Effector memory CD4-positive, alpha-beta T cell (primary cell): ENCODE measurements around the gene SLC38A8.

ENCODE experiments used
- DNase-seq, 3 donors: peaks; one replicate each; pipeline ENCODE4 v3.0.0-alpha.2; 2020
- H3K27ac ChIP-seq: 2 replicates; pipeline ENCODE4 v1.7.0; 2013; ENCODE audit warnings: mild to moderate bottlenecking, low read length, moderate library complexity; ENCODE audit not compliant: insufficient read depth, poor library complexity, severe bottlenecking
- H3K27me3 ChIP-seq: replicated peaks from 2 replicates; pipeline ENCODE4 v1.7.0; 2013; ENCODE audit warnings: mild to moderate bottlenecking, low read length; ENCODE audit not compliant: insufficient read depth, control insufficient read depth, poor library complexity, severe bottlenecking
- H3K36me3 ChIP-seq: 2 replicates; pipeline ENCODE4 v1.7.0; 2013; ENCODE audit warnings: mild to moderate bottlenecking, low read length, moderate library complexity; ENCODE audit not compliant: control insufficient read depth, insufficient read depth
- H3K4me1 ChIP-seq: 2 replicates; pipeline ENCODE4 v1.7.0; 2013; ENCODE audit warnings: low read length, mild to moderate bottlenecking; ENCODE audit not compliant: control insufficient read depth, insufficient read depth, poor library complexity, severe bottlenecking
- H3K4me3 ChIP-seq: 2 replicates; pipeline ENCODE4 v1.7.0; 2013; ENCODE audit warnings: low read length, low read depth, mild to moderate bottlenecking; ENCODE audit not compliant: insufficient read depth, poor library complexity, severe bottlenecking
- H3K9me3 ChIP-seq: 2 replicates; pipeline ENCODE4 v1.7.0; 2013; ENCODE audit warnings: mild to moderate bottlenecking, low read length, moderate library complexity; ENCODE audit not compliant: control insufficient read depth

The SLC38A8 gene

GRCh38 chr16:83974475-83974874 is 68.1 kb downstream of the SLC38A8 start:
- no peaks in the 10 kb centered on the region for H3K36me3 ChIP-seq
- H3K4me1 ChIP-seq, result no peaks in the 10 kb centered on the region
- H3K27me3 ChIP-seq, result peaks cover 15% of the 10 kb centered on the region
- H3K27ac ChIP-seq, result no peak overlapping the region
- no peak for DNase-seq
- H3K9me3 ChIP-seq, result no peaks in the 10 kb centered on the region
- H3K4me3 ChIP-seq, result no peak overlapping the region

- Histone ChIP-seq H3K4me1 (no peaks in the 10 kb centered on the region), H3K27ac (no peak overlapping the region), H3K36me3 (no peaks in the 10 kb centered on the region), H3K9me3 (no peaks in the 10 kb centered on the region), H3K27me3 (peaks cover 21% of the 10 kb centered on the region), H3K4me3 (no peak overlapping the region)
- no peak for DNase-seq
These were observed 68.8 kb downstream of the SLC38A8 start for GRCh38 chr16:83973581-83974385.

- Histone ChIP-seq H3K9me3 (no peaks in the 10 kb centered on the region), H3K4me1 (no peaks in the 10 kb centered on the region), H3K36me3 (no peaks in the 10 kb centered on the region), H3K4me3 (no peak overlapping the region), H3K27ac (no peak overlapping the region), H3K27me3 (peaks cover 21% of the 10 kb centered on the region)
- DNase-seq, result no peak
These were observed 69.5 kb downstream of the SLC38A8 start for GRCh38 chr16:83973077-83973476.

- DNase-seq, result no peak
- Histone ChIP-seq H3K4me3 (no peak overlapping the region), H3K27ac (no peak overlapping the region), H3K9me3 (no peaks in the 10 kb centered on the region), H3K36me3 (no peaks in the 10 kb centered on the region), H3K4me1 (no peaks in the 10 kb centered on the region), H3K27me3 (peaks cover 21% of the 10 kb centered on the region)
These were observed 70.2 kb downstream of the SLC38A8 start for GRCh38 chr16:83972256-83973008.

GRCh38 chr16:83971165-83972130 is 71.1 kb downstream of the SLC38A8 start:
- Histone ChIP-seq H3K36me3 (no peaks in the 10 kb centered on the region), H3K27ac (no peak overlapping the region), H3K9me3 (no peaks in the 10 kb centered on the region), H3K4me3 (no peak overlapping the region), H3K27me3 (peaks cover 21% of the 10 kb centered on the region), H3K4me1 (no peaks in the 10 kb centered on the region)
- no peak for DNase-seq

- H3K4me3 ChIP-seq, result no peak overlapping the region
- no peak overlapping the region for H3K27ac ChIP-seq
- DNase-seq, result no peak
- H3K27me3 ChIP-seq, result peaks cover 21% of the 10 kb centered on the region
- no peaks in the 10 kb centered on the region for H3K9me3 ChIP-seq
- no peaks in the 10 kb centered on the region for H3K36me3 ChIP-seq
- no peaks in the 10 kb centered on the region for H3K4me1 ChIP-seq
These were observed 72.2 kb downstream of the SLC38A8 start for GRCh38 chr16:83970430-83970815.

- no peak overlapping the region for H3K27ac ChIP-seq
- no peak overlapping the region for H3K4me3 ChIP-seq
- no peaks in the 10 kb centered on the region for H3K36me3 ChIP-seq
- no peaks in the 10 kb centered on the region for H3K9me3 ChIP-seq
- no peak for DNase-seq
- H3K4me1 ChIP-seq, result no peaks in the 10 kb centered on the region
- peaks cover 21% of the 10 kb centered on the region for H3K27me3 ChIP-seq
These were observed 72.7 kb downstream of the SLC38A8 start for GRCh38 chr16:83969771-83970429.

- no peaks in the 10 kb centered on the region for H3K9me3 ChIP-seq
- H3K27me3 ChIP-seq, result peaks cover 21% of the 10 kb centered on the region
- no peak overlapping the region for H3K4me3 ChIP-seq
- no peaks in the 10 kb centered on the region for H3K4me1 ChIP-seq
- no peak overlapping the region for H3K27ac ChIP-seq
- no peak for DNase-seq
- no peaks in the 10 kb centered on the region for H3K36me3 ChIP-seq
These were observed 73.5 kb downstream of the SLC38A8 start for GRCh38 chr16:83968891-83969649.

GRCh38 chr16:83968306-83968851 is 74.2 kb downstream of the SLC38A8 start:
- H3K4me1 ChIP-seq, result no peaks in the 10 kb centered on the region
- H3K4me3 ChIP-seq, result no peak overlapping the region
- no peak for DNase-seq
- H3K27ac ChIP-seq, result no peak overlapping the region
- H3K9me3 ChIP-seq, result no peaks in the 10 kb centered on the region
- H3K36me3 ChIP-seq, result no peaks in the 10 kb centered on the region
- H3K27me3 ChIP-seq, result peaks cover 21% of the 10 kb centered on the region
